Mesothelial cell of epicardium (in vitro differentiated cells): ENCODE results near the gene RPL15. TPM values are rescaled to one million over a fixed set of nuclear protein-coding genes. Genes with fewer than 3 reads are reported as not detected.
"Not testable (repeated sequence)": the region's sequence is repeated elsewhere in the genome, so short reads cannot be mapped to it uniquely, and the experiment has no call there.

Experiments used
- DNase-seq, 2 experiments: peaks; one replicate each; pipeline ENCODE4 v3.0.0; 2021; ENCODE audit warnings: low spot score in 2 of 2; ENCODE audit not compliant: unreplicated experiment in 2 of 2
- H3K27ac Mint-ChIP-seq: 2 replicates; pipeline ENCODE4 v1.8.0; 2021; ENCODE audit warnings: mixed read lengths
- H3K27me3 Mint-ChIP-seq: 2 replicates; pipeline ENCODE4 v1.8.0; 2021; ENCODE audit warnings: low read depth, mixed read lengths
- H3K36me3 Mint-ChIP-seq: 2 replicates; pipeline ENCODE4 v1.8.0; 2021; ENCODE audit warnings: mixed read lengths
- H3K4me1 Mint-ChIP-seq: 2 replicates; pipeline ENCODE4 v1.8.0; 2021; ENCODE audit warnings: mixed read lengths
- H3K4me3 Mint-ChIP-seq: 2 replicates; pipeline ENCODE4 v1.8.0; 2021; ENCODE audit warnings: mild to moderate bottlenecking, moderate library complexity, mixed read lengths
- H3K9me3 Mint-ChIP-seq: 2 replicates; pipeline ENCODE4 v1.8.0; 2021; ENCODE audit warnings: mixed read lengths
- CTCF ChIP-seq: fragments of 200-600 bp; sonication (generic); IDR thresholded peaks from one replicate; pipeline ENCODE4 v1.5.0; 2021; ENCODE audit warnings: antibody characterized with exemption; ENCODE audit not compliant: unreplicated experiment
- total RNA-seq: library from RNA; stranded (reverse); gene quantifications from 3 replicates; pipeline ENCODE4 v1.2.1, GENCODE V29; 2021

The RPL15 gene
- total RNA-seq, result 1,989 to 2,052 TPM (median 2,046 TPM) in 3 replicates

- peak; percentile 79 for TF ChIP-seq CTCF
- Mint-ChIP-seq H3K36me3 (peaks cover 24% of the 10 kb centered on the region), H3K27ac (peak within 1 kb of the TSS; percentile 97), H3K9me3 (no peaks in the 10 kb centered on the region), H3K4me3 (peak within 1 kb of the TSS; percentile 100), H3K27me3 (no peaks in the 10 kb centered on the region), H3K4me1 (peaks cover 57% of the 10 kb centered on the region)
- DNase-seq, result peak; percentile 89 to 95
These were observed at the start of gene RPL15, which contains the start of gene NKIRAS1 for GRCh38 chr3:23916886-23917678. TSS of gene RPL15 (plus strand) at chr3:23917132. CDS start at chr3:23917860, 728 bp downstream. TSS of gene NKIRAS1 (minus strand) at chr3:23916990. CDS start at chr3:23910904, 6,086 bp downstream.

GRCh38 chr3:23867400-23867799 lies 49.5 kb upstream of the RPL15 start:
- peaks cover 11% of the 10 kb centered on the region for H3K36me3 Mint-ChIP-seq
- TF ChIP-seq CTCF, result no peak
- no peaks in the 10 kb centered on the region for H3K27me3 Mint-ChIP-seq
- peaks cover 34% of the 10 kb centered on the region for H3K4me1 Mint-ChIP-seq
- H3K4me3 Mint-ChIP-seq, result no peak overlapping the region
- peaks cover 10% of the 10 kb centered on the region for H3K9me3 Mint-ChIP-seq
- no peak for DNase-seq
- no peak overlapping the region for H3K27ac Mint-ChIP-seq

GRCh38 chr3:23867838-23868237 lies 49.1 kb upstream of the RPL15 start:
- Mint-ChIP-seq H3K27me3 (no peaks in the 10 kb centered on the region), H3K27ac (no peak overlapping the region), H3K4me3 (no peak overlapping the region), H3K9me3 (peaks cover 10% of the 10 kb centered on the region), H3K36me3 (peaks cover 11% of the 10 kb centered on the region), H3K4me1 (peaks cover 34% of the 10 kb centered on the region)
- no peak for TF ChIP-seq CTCF
- DNase-seq, result no peak

- TF ChIP-seq CTCF, result no peak
- H3K27me3 Mint-ChIP-seq, result no peaks in the 10 kb centered on the region
- H3K4me3 Mint-ChIP-seq, result no peak overlapping the region
- peaks cover 2% of the 10 kb centered on the region for H3K36me3 Mint-ChIP-seq
- peaks cover 29% of the 10 kb centered on the region for H3K4me1 Mint-ChIP-seq
- no peak overlapping the region for H3K27ac Mint-ChIP-seq
- DNase-seq, result no peak
- no peaks in the 10 kb centered on the region for H3K9me3 Mint-ChIP-seq
These were observed 46.8 kb upstream of the RPL15 start for GRCh38 chr3:23869977-23870662.

GRCh38 chr3:23870663-23871043 lies 46.3 kb upstream of the RPL15 start:
- not testable (repeated sequence) for H3K4me3 Mint-ChIP-seq, H3K27me3 Mint-ChIP-seq, H3K9me3 Mint-ChIP-seq, H3K27ac Mint-ChIP-seq, DNase-seq, H3K36me3 Mint-ChIP-seq
- peaks cover 28% of the 10 kb centered on the region for H3K4me1 Mint-ChIP-seq

- not testable (repeated sequence) for H3K4me3 Mint-ChIP-seq, H3K36me3 Mint-ChIP-seq, H3K9me3 Mint-ChIP-seq, DNase-seq, H3K27ac Mint-ChIP-seq, H3K27me3 Mint-ChIP-seq
- H3K4me1 Mint-ChIP-seq, result peaks cover 21% of the 10 kb centered on the region
These were observed 45.6 kb upstream of the RPL15 start for GRCh38 chr3:23871361-23871760.
